ENCODE results near the gene TARDBP.

- TF ChIP-seq CTCF (IDR thresholded peaks at IDR 0.05): no peak
- no peak for TF ChIP-seq POLR2A (IDR thresholded peaks at IDR 0.05)
Observed at GRCh38 chr1:11000526-11000925, 11.9 kb upstream of the TARDBP start.
